Caco-2 (cell line): ENCODE data around the gene FHL1. TPM values are rescaled to one million over a fixed set of nuclear protein-coding genes. Genes with fewer than 3 reads are reported as not detected.
A peak's percentile ranks its signal among the peaks of the same experiment; 100 is the strongest.

Experiments
- BruUV-seq: library from RNA; stranded (reverse); fragments of 400-500 nt; replicated peaks from 2 replicates; lab custom pipeline; 2021; lab: Mats Ljungman, UMichigan
- CTCF ChIA-PET: fragments of 300-600 bp; sonication (Branson Sonifier 250); formaldehyde crosslinking; loops from one replicate; lab custom pipeline; 2022; ENCODE audit warnings: antibody characterized with exemption; lab: Charles Lee
- POLR2A ChIA-PET: fragments of 300-600 bp; sonication (Branson Sonifier 250); formaldehyde crosslinking; loops from one replicate; lab custom pipeline; 2022; ENCODE audit warnings: antibody characterized with exemption; lab: Charles Lee
- DNase-seq, 2 experiments: peaks; one replicate each; pipeline versions ENCODE4 v3.0.0 to v3.0.0-alpha.2; 2020 to 2022
- H3K27me3 ChIP-seq: replicated peaks from 2 replicates; pipeline ENCODE4 v1.6.0; 2011; ENCODE audit warnings: low read length; ENCODE audit not compliant: control insufficient read depth, insufficient read depth
- H3K36me3 ChIP-seq: 2 replicates; pipeline ENCODE4 v1.5.1; 2011; ENCODE audit warnings: low read length; ENCODE audit not compliant: control insufficient read depth, insufficient read depth
- H3K4me1 ChIP-seq: fragments of 250-450 bp; sonication (Bioruptor Pico); 2 replicates; pipeline ENCODE4 v1.5.1; 2020; ENCODE audit warnings: mild to moderate bottlenecking
- H3K4me3 ChIP-seq: 2 replicates; pipeline ENCODE4 v1.5.1; 2011; ENCODE audit warnings: low read depth, mild to moderate bottlenecking, control low read depth, low read length
- H3K9me3 ChIP-seq: fragments of 250-450 bp; sonication (Bioruptor Pico); 2 replicates; pipeline ENCODE4 v1.5.1; 2020; ENCODE audit warnings: mild to moderate bottlenecking, moderate library complexity
- H3K27ac Mint-ChIP-seq: one replicate; pipeline ENCODE4 v1.8.0; 2022; ENCODE audit warnings: mixed read lengths; ENCODE audit not compliant: unreplicated experiment
- H3K27me3 Mint-ChIP-seq: one replicate; pipeline ENCODE4 v1.8.0; 2022; ENCODE audit warnings: mixed read lengths; ENCODE audit not compliant: insufficient read depth, unreplicated experiment
- H3K36me3 Mint-ChIP-seq: one replicate; pipeline ENCODE4 v1.8.0; 2022; ENCODE audit warnings: mild to moderate bottlenecking, mixed read lengths; ENCODE audit not compliant: insufficient read depth, unreplicated experiment
- H3K4me1 Mint-ChIP-seq: one replicate; pipeline ENCODE4 v1.8.0; 2022; ENCODE audit warnings: low read depth, mixed read lengths; ENCODE audit not compliant: unreplicated experiment
- H3K4me3 Mint-ChIP-seq: one replicate; pipeline ENCODE4 v1.8.0; 2022; ENCODE audit warnings: mild to moderate bottlenecking, moderate library complexity, mixed read lengths; ENCODE audit not compliant: unreplicated experiment
- H3K9me3 Mint-ChIP-seq: one replicate; pipeline ENCODE4 v1.8.0; 2022; ENCODE audit warnings: mixed read lengths; ENCODE audit not compliant: unreplicated experiment
- CTCF ChIP-seq, 2 experiments: fragments of 200-600 bp in 1 of 2; IDR thresholded peaks; 1 replicate in 1 of 2; 2 replicates in 1 of 2; pipeline versions ENCODE4 v1.5.1 to v1.8.0; 2011 to 2022; ENCODE audit warnings: antibody characterized with exemption in 1 of 2, control low read depth in 1 of 2, inconsistent platforms in 1 of 2, low read depth in 1 of 2, low read length in 1 of 2, mild to moderate bottlenecking in 1 of 2, moderate library complexity in 1 of 2; ENCODE audit not compliant: insufficient read depth in 1 of 2, severe bottlenecking in 1 of 2, unreplicated experiment in 1 of 2
- intact Hi-C: fragments of 100-400 bp; cut with micrococcal nuclease; formaldehyde crosslinking; loops from one replicate; pipeline ENCODE4 v1.10.0; 2022; ENCODE audit not compliant: unreplicated experiment
- total RNA-seq: library from RNA; stranded (reverse); gene quantifications from 2 replicates; pipeline ENCODE4 v1.2.3, GENCODE V29; 2022

FHL1 gene
- total RNA-seq, 1 experiment from 2014 or later = 0.16 TPM

GRCh38 chrX:136199365-136199764 lies 52.0 kb downstream of the FHL1 start:
- no peak overlapping the region for H3K4me3 ChIP-seq
- CTCF ChIA-PET = no interaction called here
- H3K36me3 ChIP-seq = no peaks in the 10 kb centered on the region
- H3K9me3 ChIP-seq = no peaks in the 10 kb centered on the region
- H3K9me3 Mint-ChIP-seq = no peaks in the 10 kb centered on the region
- intact Hi-C loops = no loop called here
- H3K36me3 Mint-ChIP-seq = no peaks in the 10 kb centered on the region
- POLR2A ChIA-PET = no interaction called here
- no peak for TF ChIP-seq CTCF (IDR thresholded peaks at IDR 0.05; ENCODE audit: insufficient read depth in 1 of 2, low read depth in 1 of 2, low read length in 1 of 2, severe bottlenecking in 1 of 2, unreplicated experiment in 1 of 2)
- no peaks in the 10 kb centered on the region for H3K27me3 ChIP-seq
- H3K4me1 Mint-ChIP-seq = no peaks in the 10 kb centered on the region
- no peak for DNase-seq
- H3K4me3 Mint-ChIP-seq = no peak overlapping the region
- H3K4me1 ChIP-seq = peaks cover 10% of the 10 kb centered on the region
- H3K27ac Mint-ChIP-seq = no peak overlapping the region
- H3K27me3 Mint-ChIP-seq = no peaks in the 10 kb centered on the region
- BruUV-seq = no TSS peak

- no TSS peak for BruUV-seq
Observed at GRCh38 chrX:136200466-136200865, 53.1 kb downstream of the FHL1 start.

GRCh38 chrX:136201601-136202000 lies 54.3 kb downstream of the FHL1 start:
- Mint-ChIP-seq H3K4me1 (no peaks in the 10 kb centered on the region), H3K9me3 (no peaks in the 10 kb centered on the region), H3K4me3 (no peak overlapping the region), H3K36me3 (no peaks in the 10 kb centered on the region), H3K27ac (no peak overlapping the region), H3K27me3 (no peaks in the 10 kb centered on the region)
- CTCF ChIA-PET = interaction anchor here (0.7 kb wide), 1 partner anchor 173 kb away, joined by 3 read pairs; no protein-coding TSS in a partner anchor
- H3K9me3 ChIP-seq = no peaks in the 10 kb centered on the region
- H3K36me3 ChIP-seq = no peaks in the 10 kb centered on the region
- no peak for DNase-seq
- TF ChIP-seq CTCF (IDR thresholded peaks at IDR 0.05; ENCODE audit: insufficient read depth in 1 of 2, low read depth in 1 of 2, low read length in 1 of 2, severe bottlenecking in 1 of 2, unreplicated experiment in 1 of 2) = no peak
- POLR2A ChIA-PET = no interaction called here
- H3K4me3 ChIP-seq = no peak overlapping the region
- no peaks in the 10 kb centered on the region for H3K27me3 ChIP-seq
- no TSS peak for BruUV-seq
- H3K4me1 ChIP-seq = peaks cover 10% of the 10 kb centered on the region
- intact Hi-C loops = loop anchor here (10.0 kb wide), 1 partner anchor 63 kb away; no protein-coding TSS in a partner anchor

More at GRCh38 chrX:136200466-136200865, 53.1 kb downstream of the FHL1 start:
- TF ChIP-seq CTCF (IDR thresholded peaks at IDR 0.05; ENCODE audit: insufficient read depth in 1 of 2, low read depth in 1 of 2, low read length in 1 of 2, severe bottlenecking in 1 of 2, unreplicated experiment in 1 of 2) = peak in 1 of 2 experiments; percentile 27
- H3K4me1 Mint-ChIP-seq = no peaks in the 10 kb centered on the region
- peak in 1 of 2 experiments; percentile 15 for DNase-seq
- H3K4me1 ChIP-seq = peaks cover 10% of the 10 kb centered on the region
- ChIA-PET CTCF (no interaction called here), POLR2A (no interaction called here)
- no peaks in the 10 kb centered on the region for H3K36me3 Mint-ChIP-seq
- no peaks in the 10 kb centered on the region for H3K27me3 Mint-ChIP-seq
- no peaks in the 10 kb centered on the region for H3K9me3 Mint-ChIP-seq
- H3K36me3 ChIP-seq = no peaks in the 10 kb centered on the region
- H3K27ac Mint-ChIP-seq = no peak overlapping the region
- no peak overlapping the region for H3K4me3 ChIP-seq
- intact Hi-C loops = loop anchor here (1.0 to 10.0 kb wide), 2 partner anchors 30 to 64 kb away; no protein-coding TSS in a partner anchor
- H3K4me3 Mint-ChIP-seq = no peak overlapping the region
- H3K27me3 ChIP-seq = no peaks in the 10 kb centered on the region
- no peaks in the 10 kb centered on the region for H3K9me3 ChIP-seq
